HG02571 (cell line): ENCODE results near the gene EID3.
"Not testable (repeated sequence)": the region's sequence is repeated elsewhere in the genome, so short reads cannot be mapped to it uniquely, and the experiment has no call there.

Experiments
- ATAC-seq: cut with Tn5 transposase; IDR thresholded peaks from one replicate; pipeline ENCODE4 v1.9.1; 2021; ENCODE audit warnings: mild to moderate bottlenecking, moderate library complexity; ENCODE audit not compliant: unreplicated experiment

The EID3 gene

GRCh38 chr12:104288635-104289274 lies 14.8 kb upstream of the EID3 start:
- ATAC-seq: peak; percentile 50

GRCh38 chr12:104290320-104290719 lies 13.2 kb upstream of the EID3 start:
- no peak for ATAC-seq

- ATAC-seq: no peak
These were observed 12.7 kb upstream of the EID3 start for GRCh38 chr12:104290855-104291254.

- ATAC-seq: no peak
These were observed 11.5 kb upstream of the EID3 start for GRCh38 chr12:104291867-104292524.

GRCh38 chr12:104292872-104293794 lies 10.4 kb upstream of the EID3 start:
- no peak for ATAC-seq

- not testable (repeated sequence) for ATAC-seq
These were observed 9.2 kb upstream of the EID3 start for GRCh38 chr12:104294158-104294859.

- no peak for ATAC-seq
These were observed 8.4 kb upstream of the EID3 start for GRCh38 chr12:104294927-104295668.

- no peak for ATAC-seq
These were observed 7.6 kb upstream of the EID3 start for GRCh38 chr12:104295954-104296353.

- ATAC-seq: no peak
These were observed 6.8 kb upstream of the EID3 start for GRCh38 chr12:104296718-104297117.

GRCh38 chr12:104297477-104298113 lies 5.9 kb upstream of the EID3 start:
- no peak for ATAC-seq

GRCh38 chr12:104299842-104300481 lies 3.6 kb upstream of the EID3 start:
- ATAC-seq: no peak

GRCh38 chr12:104304261-104305009 lies 896 bp downstream of the EID3 start:
- ATAC-seq: no peak

- ATAC-seq: no peak
These were observed 1.8 kb downstream of the EID3 start for GRCh38 chr12:104305349-104305748.

- ATAC-seq: no peak
These were observed 2.8 kb downstream of the EID3 start for GRCh38 chr12:104306376-104306775.

- no peak for ATAC-seq
These were observed 3.6 kb downstream of the EID3 start for GRCh38 chr12:104306943-104307654.

GRCh38 chr12:104307655-104308000 lies 4.1 kb downstream of the EID3 start:
- ATAC-seq: no peak

GRCh38 chr12:104309446-104309993 lies 6.0 kb downstream of the EID3 start:
- no peak for ATAC-seq
